Measurements from ENCODE around the gene OLIG1.

OLIG1 gene, protein sequence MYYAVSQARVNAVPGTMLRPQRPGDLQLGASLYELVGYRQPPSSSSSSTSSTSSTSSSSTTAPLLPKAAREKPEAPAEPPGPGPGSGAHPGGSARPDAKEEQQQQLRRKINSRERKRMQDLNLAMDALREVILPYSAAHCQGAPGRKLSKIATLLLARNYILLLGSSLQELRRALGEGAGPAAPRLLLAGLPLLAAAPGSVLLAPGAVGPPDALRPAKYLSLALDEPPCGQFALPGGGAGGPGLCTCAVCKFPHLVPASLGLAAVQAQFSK

DNA sequence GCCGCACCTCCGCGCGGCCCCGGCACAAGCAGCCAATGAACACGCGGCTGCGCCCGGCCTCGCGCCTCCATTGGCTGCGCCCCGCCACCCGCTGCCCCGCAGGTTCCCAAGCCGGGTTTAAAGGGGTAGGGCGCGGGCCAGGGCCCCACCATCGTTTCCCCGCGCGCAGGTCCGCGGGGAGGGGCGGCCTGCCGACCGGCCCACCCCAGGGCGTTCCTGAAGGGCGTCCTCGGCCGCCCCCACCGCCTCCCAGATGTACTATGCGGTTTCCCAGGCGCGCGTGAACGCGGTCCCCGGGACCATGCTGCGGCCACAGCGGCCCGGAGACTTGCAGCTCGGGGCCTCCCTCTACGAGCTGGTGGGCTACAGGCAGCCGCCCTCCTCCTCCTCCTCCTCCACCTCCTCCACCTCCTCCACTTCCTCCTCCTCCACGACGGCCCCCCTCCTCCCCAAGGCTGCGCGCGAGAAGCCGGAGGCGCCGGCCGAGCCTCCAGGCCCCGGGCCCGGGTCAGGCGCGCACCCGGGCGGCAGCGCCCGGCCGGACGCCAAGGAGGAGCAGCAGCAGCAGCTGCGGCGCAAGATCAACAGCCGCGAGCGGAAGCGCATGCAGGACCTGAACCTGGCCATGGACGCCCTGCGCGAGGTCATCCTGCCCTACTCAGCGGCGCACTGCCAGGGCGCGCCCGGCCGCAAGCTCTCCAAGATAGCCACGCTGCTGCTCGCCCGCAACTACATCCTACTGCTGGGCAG lies at the start of gene OLIG1:
TSS of gene OLIG1 (plus strand) at position 148 of the 750 bp plus-strand sequence. CDS start at position 254, 106 bp downstream.
- DNase-seq, result no peak

DNA sequence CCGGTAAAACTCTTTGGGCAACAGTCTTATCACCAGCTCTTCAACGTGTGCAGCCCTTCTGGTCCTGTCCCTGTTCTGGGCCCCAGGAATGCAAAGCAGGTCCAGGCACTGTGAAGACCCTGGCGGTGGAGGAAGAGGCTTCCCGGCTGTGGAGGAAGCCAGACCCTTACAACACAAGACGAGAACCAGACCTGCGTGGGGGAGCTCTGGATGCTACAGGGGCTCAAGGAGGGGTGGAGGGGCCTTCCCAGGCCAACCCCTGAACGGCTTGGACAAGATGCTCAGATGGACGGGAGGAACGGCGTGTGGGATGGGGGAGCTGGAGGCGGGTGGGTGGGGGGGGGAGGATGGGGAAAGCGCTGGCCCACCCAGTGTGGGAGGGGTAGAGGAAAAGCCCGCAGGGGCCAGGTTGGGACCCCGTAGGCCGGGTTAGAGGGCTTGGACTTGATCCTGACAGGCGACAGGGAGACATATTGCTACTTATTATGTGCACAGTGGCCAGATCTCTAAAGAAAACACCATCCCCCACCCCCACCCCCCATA lies 49.3 kb upstream of the OLIG1 start:
- no peak for DNase-seq

DNA sequence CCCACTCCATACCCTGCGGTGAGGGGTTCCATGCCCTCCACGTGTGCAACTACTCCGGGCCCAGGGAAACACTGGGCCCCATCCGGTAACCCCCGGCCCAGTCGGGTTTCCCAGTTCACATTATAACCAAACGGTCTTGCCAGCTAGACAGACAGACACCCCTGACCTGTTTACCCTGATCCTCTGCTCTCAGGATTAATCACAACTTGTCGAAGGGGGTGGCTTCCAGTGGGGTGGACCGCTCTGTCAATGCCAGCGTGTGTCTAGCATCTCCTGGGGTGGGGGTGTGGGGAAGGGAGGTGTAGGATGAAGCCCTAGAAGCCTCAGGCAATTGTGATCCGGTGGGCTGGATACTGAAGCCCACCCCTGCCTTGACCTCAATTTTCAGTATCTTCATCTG lies 48.8 kb upstream of the OLIG1 start:
- DNase-seq, result no peak

DNA sequence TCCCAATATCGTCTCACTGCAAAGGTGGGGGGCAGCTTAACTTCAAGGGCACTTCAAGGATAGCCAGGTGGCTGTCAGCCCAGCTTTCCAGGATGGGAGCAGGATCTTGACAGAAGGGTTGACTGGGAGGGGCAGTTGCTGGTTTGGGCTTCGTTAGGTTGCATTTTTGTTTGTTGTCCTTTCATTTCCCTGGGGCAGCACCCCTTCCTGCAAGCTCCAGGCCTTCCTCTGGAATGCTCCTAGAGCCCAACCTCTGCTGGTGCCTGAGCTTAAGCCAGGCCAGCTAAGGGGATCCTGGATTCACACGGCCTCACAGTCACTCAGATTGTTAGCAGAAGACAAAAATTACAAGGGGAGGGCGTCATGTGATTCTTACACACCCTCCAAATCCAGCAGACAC lies 48.3 kb upstream of the OLIG1 start:
- no peak for DNase-seq

DNA sequence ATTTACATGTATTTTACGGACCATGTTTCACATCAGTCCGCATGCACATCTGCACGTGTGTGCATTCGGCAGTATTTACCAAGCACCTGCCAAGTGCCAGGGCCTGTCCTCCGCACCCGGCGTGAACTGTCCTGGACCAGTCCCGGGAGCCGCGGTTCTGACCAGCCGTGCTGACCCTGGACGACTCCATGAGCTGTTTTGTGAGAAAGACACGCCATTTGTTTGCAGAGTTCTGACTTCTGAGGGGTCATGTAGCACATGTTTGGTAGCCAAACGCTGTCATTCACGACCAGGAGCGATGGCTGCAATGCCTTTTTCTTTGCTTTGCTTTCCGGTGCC lies 47.5 kb upstream of the OLIG1 start:
- DNase-seq, result no peak

DNA sequence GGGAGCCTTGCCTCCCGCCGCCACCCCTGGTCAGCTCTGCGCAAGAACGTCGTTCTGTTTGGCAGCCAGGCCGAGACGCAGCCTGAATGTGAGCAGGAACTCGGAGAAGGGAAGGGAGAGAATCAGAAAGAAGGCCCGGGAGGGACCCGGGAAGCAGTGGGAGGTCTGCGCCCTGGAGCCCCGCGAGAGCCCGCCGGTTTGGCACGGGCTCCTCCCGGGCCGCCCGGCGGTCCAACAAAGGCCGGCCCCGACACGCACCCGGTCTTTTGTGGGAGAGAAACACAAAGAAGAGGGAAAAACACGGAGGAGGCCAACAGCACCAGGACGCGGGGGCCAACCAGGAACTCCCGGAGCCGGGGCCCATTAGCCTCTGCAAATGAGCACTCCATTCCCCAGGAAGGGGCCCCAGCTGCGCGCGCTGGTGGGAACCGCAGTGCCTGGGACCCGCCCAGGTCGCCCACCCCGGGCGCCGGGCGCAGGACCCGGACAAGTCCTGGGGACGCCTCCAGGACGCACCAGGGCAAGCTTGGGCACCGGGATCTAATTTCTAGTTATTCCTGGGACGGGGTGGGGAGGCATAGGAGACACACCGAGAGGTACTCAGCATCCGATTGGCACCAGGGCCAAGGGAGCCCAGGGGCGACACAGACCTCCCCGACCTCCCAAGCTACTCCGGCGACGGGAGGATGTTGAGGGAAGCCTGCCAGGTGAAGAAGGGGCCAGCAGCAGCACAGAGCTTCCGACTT lies 46.9 kb upstream of the OLIG1 start:
- no peak for DNase-seq

DNA sequence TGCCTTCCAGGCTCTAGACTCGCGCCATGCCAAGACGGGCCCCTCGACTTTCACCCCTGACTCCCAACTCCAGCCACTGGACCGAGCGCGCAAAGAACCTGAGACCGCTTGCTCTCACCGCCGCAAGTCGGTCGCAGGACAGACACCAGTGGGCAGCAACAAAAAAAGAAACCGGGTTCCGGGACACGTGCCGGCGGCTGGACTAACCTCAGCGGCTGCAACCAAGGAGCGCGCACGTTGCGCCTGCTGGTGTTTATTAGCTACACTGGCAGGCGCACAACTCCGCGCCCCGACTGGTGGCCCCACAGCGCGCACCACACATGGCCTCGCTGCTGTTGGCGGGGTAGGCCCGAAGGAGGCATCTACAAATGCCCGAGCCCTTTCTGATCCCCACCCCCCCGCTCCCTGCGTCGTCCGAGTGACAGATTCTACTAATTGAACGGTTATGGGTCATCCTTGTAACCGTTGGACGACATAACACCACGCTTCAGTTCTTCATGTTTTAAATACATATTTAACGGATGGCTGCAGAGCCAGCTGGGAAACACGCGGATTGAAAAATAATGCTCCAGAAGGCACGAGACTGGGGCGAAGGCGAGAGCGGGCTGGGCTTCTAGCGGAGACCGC lies 46.3 kb upstream of the OLIG1 start:
- DNase-seq, result no peak

DNA sequence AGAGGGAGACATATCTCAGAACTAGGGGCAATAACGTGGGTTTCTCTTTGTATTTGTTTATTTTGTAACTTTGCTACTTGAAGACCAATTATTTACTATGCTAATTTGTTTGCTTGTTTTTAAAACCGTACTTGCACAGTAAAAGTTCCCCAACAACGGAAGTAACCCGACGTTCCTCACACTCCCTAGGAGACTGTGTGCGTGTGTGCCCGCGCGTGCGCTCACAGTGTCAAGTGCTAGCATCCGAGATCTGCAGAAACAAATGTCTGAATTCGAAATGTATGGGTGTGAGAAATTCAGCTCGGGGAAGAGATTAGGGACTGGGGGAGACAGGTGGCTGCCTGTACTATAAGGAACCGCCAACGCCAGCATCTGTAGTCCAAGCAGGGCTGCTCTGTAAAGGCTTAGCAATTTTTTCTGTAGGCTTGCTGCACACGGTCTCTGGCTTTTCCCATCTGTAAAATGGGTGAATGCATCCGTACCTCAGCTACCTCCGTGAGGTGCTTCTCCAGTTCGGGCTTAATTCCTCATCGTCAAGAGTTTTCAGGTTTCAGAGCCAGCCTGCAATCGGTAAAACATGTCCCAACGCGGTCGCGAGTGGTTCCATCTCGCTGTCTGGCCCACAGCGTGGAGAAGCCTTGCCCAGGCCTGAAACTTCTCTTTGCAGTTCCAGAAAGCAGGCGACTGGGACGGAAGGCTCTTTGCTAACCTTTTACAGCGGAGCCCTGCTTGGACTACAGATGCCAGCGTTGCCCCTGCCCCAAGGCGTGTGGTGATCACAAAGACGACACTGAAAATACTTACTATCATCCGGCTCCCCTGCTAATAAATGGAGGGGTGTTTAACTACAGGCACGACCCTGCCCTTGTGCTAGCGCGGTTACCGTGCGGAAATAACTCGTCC lies 45.5 kb upstream of the OLIG1 start:
- no peak for DNase-seq

DNA sequence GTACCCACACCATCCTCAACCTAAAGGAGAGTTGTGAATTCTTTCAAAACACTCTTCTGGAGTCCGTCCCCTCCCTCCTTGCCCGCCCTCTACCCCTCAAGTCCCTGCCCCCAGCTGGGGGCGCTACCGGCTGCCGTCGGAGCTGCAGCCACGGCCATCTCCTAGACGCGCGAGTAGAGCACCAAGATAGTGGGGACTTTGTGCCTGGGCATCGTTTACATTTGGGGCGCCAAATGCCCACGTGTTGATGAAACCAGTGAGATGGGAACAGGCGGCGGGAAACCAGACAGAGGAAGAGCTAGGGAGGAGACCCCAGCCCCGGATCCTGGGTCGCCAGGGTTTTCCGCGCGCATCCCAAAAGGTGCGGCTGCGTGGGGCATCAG lies 44.8 kb upstream of the OLIG1 start:
- DNase-seq, result no peak

DNA sequence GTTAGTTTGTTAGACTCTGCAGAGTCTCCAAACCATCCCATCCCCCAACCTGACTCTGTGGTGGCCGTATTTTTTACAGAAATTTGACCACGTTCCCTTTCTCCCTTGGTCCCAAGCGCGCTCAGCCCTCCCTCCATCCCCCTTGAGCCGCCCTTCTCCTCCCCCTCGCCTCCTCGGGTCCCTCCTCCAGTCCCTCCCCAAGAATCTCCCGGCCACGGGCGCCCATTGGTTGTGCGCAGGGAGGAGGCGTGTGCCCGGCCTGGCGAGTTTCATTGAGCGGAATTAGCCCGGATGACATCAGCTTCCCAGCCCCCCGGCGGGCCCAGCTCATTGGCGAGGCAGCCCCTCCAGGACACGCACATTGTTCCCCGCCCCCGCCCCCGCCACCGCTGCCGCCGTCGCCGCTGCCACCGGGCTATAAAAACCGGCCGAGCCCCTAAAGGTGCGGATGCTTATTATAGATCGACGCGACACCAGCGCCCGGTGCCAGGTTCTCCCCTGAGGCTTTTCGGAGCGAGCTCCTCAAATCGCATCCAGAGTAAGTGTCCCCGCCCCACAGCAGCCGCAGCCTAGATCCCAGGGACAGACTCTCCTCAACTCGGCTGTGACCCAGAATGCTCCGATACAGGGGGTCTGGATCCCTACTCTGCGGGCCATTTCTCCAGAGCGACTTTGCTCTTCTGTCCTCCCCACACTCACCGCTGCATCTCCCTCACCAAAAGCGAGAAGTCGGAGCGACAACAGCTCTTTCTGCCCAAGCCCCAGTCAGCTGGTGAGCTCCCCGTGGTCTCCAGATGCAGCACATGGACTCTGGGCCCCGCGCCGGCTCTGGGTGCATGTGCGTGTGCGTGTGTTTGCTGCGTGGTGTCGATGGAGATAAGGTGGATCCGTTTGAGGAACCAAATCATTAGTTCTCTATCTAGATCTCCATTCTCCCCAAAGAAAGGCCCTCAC lies 44.2 kb upstream of the OLIG1 start, which contains the start of gene OLIG2:
TSS of gene OLIG2 (plus strand) at position 447 of the 954 bp plus-strand sequence. CDS start 928 bp downstream, outside the sequence.
- DNase-seq, result no peak

DNA sequence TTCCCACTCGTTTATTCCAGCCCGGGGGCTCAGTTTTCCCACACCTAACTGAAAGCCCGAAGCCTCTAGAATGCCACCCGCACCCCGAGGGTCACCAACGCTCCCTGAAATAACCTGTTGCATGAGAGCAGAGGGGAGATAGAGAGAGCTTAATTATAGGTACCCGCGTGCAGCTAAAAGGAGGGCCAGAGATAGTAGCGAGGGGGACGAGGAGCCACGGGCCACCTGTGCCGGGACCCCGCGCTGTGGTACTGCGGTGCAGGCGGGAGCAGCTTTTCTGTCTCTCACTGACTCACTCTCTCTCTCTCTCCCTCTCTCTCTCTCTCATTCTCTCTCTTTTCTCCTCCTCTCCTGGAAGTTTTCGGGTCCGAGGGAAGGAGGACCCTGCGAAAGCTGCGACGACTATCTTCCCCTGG lies 43.5 kb upstream of the OLIG1 start:
- DNase-seq, result no peak

DNA sequence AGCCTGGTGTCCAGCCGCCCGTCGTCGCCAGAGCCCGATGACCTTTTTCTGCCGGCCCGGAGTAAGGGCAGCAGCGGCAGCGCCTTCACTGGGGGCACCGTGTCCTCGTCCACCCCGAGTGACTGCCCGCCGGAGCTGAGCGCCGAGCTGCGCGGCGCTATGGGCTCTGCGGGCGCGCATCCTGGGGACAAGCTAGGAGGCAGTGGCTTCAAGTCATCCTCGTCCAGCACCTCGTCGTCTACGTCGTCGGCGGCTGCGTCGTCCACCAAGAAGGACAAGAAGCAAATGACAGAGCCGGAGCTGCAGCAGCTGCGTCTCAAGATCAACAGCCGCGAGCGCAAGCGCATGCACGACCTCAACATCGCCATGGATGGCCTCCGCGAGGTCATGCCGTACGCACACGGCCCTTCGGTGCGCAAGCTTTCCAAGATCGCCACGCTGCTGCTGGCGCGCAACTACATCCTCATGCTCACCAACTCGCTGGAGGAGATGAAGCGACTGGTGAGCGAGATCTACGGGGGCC lies 43.0 kb upstream of the OLIG1 start:
- no peak for DNase-seq

DNA sequence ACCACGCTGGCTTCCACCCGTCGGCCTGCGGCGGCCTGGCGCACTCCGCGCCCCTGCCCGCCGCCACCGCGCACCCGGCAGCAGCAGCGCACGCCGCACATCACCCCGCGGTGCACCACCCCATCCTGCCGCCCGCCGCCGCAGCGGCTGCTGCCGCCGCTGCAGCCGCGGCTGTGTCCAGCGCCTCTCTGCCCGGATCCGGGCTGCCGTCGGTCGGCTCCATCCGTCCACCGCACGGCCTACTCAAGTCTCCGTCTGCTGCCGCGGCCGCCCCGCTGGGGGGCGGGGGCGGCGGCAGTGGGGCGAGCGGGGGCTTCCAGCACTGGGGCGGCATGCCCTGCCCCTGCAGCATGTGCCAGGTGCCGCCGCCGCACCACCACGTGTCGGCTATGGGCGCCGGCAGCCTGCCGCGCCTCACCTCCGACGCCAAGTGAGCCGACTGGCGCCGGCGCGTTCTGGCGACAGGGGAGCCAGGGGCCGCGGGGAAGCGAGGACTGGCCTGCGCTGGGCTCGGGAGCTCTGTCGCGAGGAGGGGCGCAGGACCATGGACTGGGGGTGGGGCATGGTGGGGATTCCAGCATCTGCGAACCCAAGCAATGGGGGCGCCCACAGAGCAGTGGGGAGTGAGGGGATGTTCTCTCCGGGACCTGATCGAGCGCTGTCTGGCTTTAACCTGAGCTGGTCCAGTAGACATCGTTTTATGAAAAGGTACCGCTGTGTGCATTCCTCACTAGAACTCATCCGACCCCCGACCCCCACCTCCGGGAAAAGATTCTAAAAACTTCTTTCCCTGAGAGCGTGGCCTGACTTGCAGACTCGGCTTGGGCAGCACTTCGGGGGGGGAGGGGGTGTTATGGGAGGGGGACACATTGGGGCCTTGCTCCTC lies 42.3 kb upstream of the OLIG1 start:
- no peak for DNase-seq

DNA sequence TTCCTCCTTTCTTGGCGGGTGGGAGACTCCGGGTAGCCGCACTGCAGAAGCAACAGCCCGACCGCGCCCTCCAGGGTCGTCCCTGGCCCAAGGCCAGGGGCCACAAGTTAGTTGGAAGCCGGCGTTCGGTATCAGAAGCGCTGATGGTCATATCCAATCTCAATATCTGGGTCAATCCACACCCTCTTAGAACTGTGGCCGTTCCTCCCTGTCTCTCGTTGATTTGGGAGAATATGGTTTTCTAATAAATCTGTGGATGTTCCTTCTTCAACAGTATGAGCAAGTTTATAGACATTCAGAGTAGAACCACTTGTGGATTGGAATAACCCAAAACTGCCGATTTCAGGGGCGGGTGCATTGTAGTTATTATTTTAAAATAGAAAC lies 41.7 kb upstream of the OLIG1 start:
- DNase-seq, result no peak

DNA sequence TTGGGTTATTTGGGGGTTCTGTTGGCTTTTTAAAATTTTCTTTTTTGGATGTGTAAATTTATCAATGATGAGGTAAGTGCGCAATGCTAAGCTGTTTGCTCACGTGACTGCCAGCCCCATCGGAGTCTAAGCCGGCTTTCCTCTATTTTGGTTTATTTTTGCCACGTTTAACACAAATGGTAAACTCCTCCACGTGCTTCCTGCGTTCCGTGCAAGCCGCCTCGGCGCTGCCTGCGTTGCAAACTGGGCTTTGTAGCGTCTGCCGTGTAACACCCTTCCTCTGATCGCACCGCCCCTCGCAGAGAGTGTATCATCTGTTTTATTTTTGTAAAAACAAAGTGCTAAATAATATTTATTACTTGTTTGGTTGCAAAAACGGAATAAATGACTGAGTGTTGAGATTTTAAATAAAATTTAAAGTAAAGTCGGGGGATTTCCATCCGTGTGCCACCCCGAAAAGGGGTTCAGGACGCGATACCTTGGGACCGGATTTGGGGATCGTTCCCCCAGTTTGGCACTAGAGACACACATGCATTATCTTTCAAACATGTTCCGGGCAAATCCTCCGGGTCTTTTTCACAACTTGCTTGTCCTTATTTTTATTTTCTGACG lies 41.1 kb upstream of the OLIG1 start:
- no peak for DNase-seq

DNA sequence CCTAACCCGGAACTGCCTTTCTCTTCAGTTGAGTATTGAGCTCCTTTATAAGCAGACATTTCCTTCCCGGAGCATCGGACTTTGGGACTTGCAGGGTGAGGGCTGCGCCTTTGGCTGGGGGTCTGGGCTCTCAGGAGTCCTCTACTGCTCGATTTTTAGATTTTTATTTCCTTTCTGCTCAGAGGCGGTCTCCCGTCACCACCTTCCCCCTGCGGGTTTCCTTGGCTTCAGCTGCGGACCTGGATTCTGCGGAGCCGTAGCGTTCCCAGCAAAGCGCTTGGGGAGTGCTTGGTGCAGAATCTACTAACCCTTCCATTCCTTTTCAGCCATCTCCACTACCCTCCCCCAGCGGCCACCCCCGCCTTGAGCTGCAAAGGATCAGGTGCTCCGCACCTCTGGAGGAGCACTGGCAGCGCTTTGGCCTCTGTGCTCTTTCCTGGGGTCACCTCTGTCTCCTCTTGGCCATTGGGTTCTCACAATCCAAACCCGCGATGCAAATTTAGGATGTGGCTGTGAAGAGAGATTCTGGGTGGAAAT lies 40.5 kb upstream of the OLIG1 start:
- no peak for DNase-seq

DNA sequence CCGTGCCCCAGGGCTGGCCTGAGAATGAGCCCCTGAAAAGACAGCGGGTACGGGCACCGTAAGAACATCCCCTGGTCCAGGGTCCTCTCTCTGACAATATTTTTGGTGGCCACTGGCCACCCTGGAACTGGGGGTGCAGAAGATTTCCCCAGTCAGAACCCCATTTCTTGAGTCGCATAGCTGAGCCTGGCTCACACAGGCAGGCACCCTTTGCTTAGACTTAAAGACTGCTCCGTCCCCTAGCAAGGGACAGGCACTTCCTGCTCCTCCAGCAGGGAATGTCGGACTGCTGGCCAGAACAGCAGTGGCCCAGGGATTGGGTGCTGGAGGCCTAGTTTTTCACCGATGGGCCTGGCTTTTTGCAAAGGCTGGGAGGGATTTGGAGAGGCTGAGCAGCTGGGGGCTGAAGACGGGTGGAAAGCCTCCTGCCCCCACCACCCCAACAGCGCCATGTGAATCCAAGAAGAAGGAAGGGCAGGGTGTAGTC lies 39.9 kb upstream of the OLIG1 start:
- no peak for DNase-seq

DNA sequence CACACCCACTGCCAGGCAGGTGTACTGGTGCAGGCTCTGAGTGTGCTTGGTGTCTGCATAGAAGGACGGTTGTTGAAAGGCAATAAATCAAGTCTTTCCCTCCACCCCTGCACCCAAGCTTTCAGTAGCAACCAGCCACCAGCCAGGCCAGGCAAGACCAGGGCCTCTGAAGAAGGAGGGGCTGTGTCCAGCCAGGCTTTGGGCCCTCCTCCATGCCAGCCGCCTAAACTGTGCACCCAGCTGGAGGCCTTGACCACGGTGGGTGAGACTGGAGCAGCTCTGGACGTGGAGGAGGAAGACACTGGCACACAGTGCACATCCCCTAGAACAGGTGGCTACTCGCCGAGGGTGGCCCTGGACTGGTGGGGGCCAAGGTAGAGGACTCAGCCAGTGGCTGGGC lies 39.3 kb upstream of the OLIG1 start:
- DNase-seq, result no peak
